SU-DHL-6 (cell line): Measurements from ENCODE around the gene DNAJC8.

ENCODE experiments used
- EZH2phosphoT487 ChIP-seq: fragments of 200-600 bp; sonication (generic), shearing (Covaris generic); conservative IDR thresholded peaks from 2 replicates; pipeline ENCODE4 v1.6.1; 2018; ENCODE audit warnings: mild to moderate bottlenecking, antibody characterized with exemption, low read length, moderate library complexity, mixed read lengths
- TF ChIP-seq, protein P1 (sequence below): fragments of 200-600 bp; sonication (generic); IDR thresholded peaks from one replicate; pipeline ENCODE4 v1.5.1; 2017; ENCODE audit warnings: antibody characterized with exemption, mild to moderate bottlenecking, low read length, moderate library complexity; ENCODE audit not compliant: insufficient read depth, poor library complexity, severe bottlenecking

DNA sequence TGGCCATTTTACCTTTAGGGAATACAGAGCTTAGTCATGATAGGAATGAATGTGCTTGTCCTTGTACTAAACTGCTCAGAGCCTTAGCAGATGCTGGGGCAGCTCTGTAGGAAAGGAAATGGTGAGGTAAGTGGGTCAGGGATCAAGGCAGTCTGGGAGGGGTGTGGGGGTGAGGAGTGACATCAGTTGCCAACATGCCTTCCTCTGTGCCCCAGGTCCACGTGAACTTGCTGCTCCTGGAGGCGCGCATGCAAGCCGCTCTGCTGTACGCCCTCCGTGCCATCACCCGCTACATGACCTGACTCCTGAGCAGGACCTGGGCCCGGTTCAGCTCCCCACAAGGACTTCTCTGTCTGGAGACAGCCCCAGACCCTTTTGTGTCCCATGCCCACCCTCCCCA is 47.7 kb upstream of the DNAJC8 start:
- TF ChIP-seq, protein P1, sequence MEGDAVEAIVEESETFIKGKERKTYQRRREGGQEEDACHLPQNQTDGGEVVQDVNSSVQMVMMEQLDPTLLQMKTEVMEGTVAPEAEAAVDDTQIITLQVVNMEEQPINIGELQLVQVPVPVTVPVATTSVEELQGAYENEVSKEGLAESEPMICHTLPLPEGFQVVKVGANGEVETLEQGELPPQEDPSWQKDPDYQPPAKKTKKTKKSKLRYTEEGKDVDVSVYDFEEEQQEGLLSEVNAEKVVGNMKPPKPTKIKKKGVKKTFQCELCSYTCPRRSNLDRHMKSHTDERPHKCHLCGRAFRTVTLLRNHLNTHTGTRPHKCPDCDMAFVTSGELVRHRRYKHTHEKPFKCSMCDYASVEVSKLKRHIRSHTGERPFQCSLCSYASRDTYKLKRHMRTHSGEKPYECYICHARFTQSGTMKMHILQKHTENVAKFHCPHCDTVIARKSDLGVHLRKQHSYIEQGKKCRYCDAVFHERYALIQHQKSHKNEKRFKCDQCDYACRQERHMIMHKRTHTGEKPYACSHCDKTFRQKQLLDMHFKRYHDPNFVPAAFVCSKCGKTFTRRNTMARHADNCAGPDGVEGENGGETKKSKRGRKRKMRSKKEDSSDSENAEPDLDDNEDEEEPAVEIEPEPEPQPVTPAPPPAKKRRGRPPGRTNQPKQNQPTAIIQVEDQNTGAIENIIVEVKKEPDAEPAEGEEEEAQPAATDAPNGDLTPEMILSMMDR: no peak
- no peak for TF ChIP-seq EZH2phosphoT487
